Osteoblast (primary cell): Measurements from ENCODE around the gene RTL1. TPM values are rescaled to one million over a fixed set of nuclear protein-coding genes. Genes with fewer than 3 reads are reported as not detected.
A peak's percentile ranks its signal among the peaks of the same experiment; 100 is the strongest.

ENCODE experiments used
- DNase-seq: peaks from one replicate; pipeline ENCODE4 v3.0.0; 2011; ENCODE audit warnings: low spot score, mixed read lengths; ENCODE audit not compliant: insufficient read length; ENCODE audit errors: missing footprints
- H2AFZ ChIP-seq: 2 replicates; pipeline ENCODE4 v1.6.0; 2011; ENCODE audit warnings: mild to moderate bottlenecking, low read length
- H3K27ac ChIP-seq: 2 replicates; pipeline ENCODE4 v1.5.1; 2011; ENCODE audit warnings: mild to moderate bottlenecking, low read depth, low read length, moderate library complexity
- H3K27me3 ChIP-seq: 2 replicates; pipeline ENCODE4 v1.6.0; 2012; ENCODE audit warnings: mild to moderate bottlenecking, control low read depth, inconsistent platforms, low read length, moderate library complexity; ENCODE audit not compliant: insufficient read depth
- H3K36me3 ChIP-seq: 2 replicates; pipeline ENCODE4 v1.5.1; 2011; ENCODE audit warnings: mild to moderate bottlenecking, low read length, control low read depth, moderate library complexity; ENCODE audit not compliant: insufficient read depth
- H3K4me1 ChIP-seq: 2 replicates; pipeline ENCODE4 v1.5.1; 2011; ENCODE audit warnings: mild to moderate bottlenecking, low read length, control low read depth, moderate library complexity; ENCODE audit not compliant: insufficient read depth
- H3K4me2 ChIP-seq: 2 replicates; pipeline ENCODE4 v1.6.0; 2011; ENCODE audit warnings: mild to moderate bottlenecking, low read length; ENCODE audit not compliant: insufficient read depth
- H3K4me3 ChIP-seq: fragments of 200-600 bp; sonication (generic); 3 replicates; pipeline ENCODE4 v1.5.1; 2012; ENCODE audit warnings: mild to moderate bottlenecking, low read length, inconsistent platforms; ENCODE audit not compliant: insufficient read depth
- H3K79me2 ChIP-seq: 2 replicates; pipeline ENCODE4 v1.6.0; 2012; ENCODE audit warnings: mild to moderate bottlenecking, low read length, control low read depth, inconsistent platforms; ENCODE audit not compliant: insufficient read depth
- H3K9me3 ChIP-seq: 2 replicates; pipeline ENCODE4 v1.5.1; 2011; ENCODE audit warnings: low read depth, low read length, control low read depth
- H4K20me1 ChIP-seq: 2 replicates; pipeline ENCODE4 v1.6.0; 2012; ENCODE audit warnings: mild to moderate bottlenecking, low read length, control low read depth; ENCODE audit not compliant: insufficient read depth
- small RNA-seq: library from RNA; depleted of rRNA; stranded (forward); fragments of <200 nt; gene quantifications from one replicate; pipeline ENCODE3, GENCODE V24; 2012
- total RNA-seq: library from RNA; depleted of rRNA; stranded (reverse); fragments of >200 nt; gene quantifications from 2 replicates; pipeline ENCODE4 v1.2.3, GENCODE V29; 2012
- TF ChIP-seq, protein P1 (sequence below): IDR thresholded peaks from 2 replicates; pipeline ENCODE4 v1.5.1; 2011; ENCODE audit warnings: mild to moderate bottlenecking, low read depth, low read length, moderate library complexity; ENCODE audit errors: extremely low read depth

RTL1 gene
- total RNA-seq, 1 donor: not detected

DNA sequence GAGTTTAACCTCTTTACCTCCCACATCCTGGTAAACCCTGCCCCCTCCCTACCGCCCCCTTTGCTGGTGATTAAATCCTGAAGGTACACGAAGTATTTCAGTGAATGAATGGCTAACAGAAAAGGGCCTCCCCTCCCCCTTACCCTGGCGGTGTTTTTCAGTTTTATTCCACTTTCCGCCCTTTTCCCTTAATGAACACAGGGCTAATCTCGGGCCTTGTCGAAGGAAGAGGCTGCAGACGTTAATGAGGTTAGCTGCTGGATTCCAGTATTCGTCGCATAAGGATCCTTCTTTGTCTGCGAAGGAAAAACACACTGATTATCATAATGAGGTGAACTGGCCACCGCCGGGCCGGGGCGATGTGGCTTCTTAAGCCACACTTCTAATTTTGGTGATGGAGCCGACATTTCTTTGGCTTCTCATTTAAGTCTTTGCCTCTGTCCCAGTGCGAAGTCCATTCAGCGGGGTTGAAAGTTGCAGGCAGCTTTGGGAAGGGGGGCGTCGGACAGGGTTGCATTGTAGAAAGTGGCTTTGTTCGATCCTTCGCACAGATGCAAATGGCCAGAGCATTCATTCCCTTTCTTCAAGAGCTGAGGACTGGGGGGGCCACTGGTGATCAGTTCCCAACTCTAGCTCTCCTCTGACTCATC lies 71.1 kb downstream of the RTL1 start:
- Histone ChIP-seq H3K4me1 (peaks cover 11% of the 10 kb centered on the region), H3K27ac (no peak overlapping the region), H3K36me3 (peaks cover 84% of the 10 kb centered on the region), H3K9me3 (no peaks in the 10 kb centered on the region), H3K4me3 (no peak overlapping the region), H3K27me3 (no peaks in the 10 kb centered on the region), H3K4me2 (no peak overlapping the region), H3K79me2 (peaks cover 95% of the 10 kb centered on the region), H4K20me1 (peaks cover 32% of the 10 kb centered on the region), H2AFZ (no peak overlapping the region)
- TF ChIP-seq, protein P1, sequence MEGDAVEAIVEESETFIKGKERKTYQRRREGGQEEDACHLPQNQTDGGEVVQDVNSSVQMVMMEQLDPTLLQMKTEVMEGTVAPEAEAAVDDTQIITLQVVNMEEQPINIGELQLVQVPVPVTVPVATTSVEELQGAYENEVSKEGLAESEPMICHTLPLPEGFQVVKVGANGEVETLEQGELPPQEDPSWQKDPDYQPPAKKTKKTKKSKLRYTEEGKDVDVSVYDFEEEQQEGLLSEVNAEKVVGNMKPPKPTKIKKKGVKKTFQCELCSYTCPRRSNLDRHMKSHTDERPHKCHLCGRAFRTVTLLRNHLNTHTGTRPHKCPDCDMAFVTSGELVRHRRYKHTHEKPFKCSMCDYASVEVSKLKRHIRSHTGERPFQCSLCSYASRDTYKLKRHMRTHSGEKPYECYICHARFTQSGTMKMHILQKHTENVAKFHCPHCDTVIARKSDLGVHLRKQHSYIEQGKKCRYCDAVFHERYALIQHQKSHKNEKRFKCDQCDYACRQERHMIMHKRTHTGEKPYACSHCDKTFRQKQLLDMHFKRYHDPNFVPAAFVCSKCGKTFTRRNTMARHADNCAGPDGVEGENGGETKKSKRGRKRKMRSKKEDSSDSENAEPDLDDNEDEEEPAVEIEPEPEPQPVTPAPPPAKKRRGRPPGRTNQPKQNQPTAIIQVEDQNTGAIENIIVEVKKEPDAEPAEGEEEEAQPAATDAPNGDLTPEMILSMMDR: no peak
- peak; percentile 85 for DNase-seq

DNA sequence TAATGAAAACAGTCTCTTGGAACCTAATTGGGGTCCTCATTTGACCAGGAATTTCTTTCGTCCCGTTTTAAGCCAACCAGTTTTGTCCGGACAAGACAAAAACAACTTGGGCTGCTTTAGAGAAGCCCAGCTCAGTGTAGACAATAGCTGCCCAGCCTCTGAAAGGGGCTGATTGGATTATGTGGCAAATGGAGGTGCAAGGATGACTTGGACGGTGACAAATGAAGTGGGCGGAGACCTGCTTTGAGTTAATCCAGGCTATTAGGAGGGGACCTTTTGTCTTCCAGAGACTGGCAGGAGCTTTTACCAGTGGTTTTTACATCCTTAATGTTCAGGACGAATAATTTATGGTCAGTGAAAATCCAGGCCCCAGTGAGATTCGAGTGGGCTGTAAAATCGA lies 72.8 kb downstream of the RTL1 start:
- Histone ChIP-seq H3K4me3 (no peak overlapping the region), H3K27me3 (no peaks in the 10 kb centered on the region), H3K36me3 (peaks cover 67% of the 10 kb centered on the region), H3K79me2 (peaks cover 91% of the 10 kb centered on the region), H2AFZ (no peak overlapping the region), H3K27ac (peak overlapping the region; percentile 3), H3K9me3 (no peaks in the 10 kb centered on the region), H3K4me1 (peaks cover 11% of the 10 kb centered on the region), H3K4me2 (no peak overlapping the region), H4K20me1 (peaks cover 34% of the 10 kb centered on the region)
- DNase-seq: peak; percentile 76
- TF ChIP-seq, protein P1: no peak

Small RNA genes within 50 kb of the gene (small RNA-seq; reads per million reads assigned to genes)
- gene MIR127 (not detected), gene MIR136 (not detected), gene MIR337 (58.2 reads per million, percentile 96 among the genes with 10 or more reads in this experiment), gene MIR370 (114 reads per million, percentile 97 among the genes with 10 or more reads in this experiment), gene MIR431 (not detected), gene MIR432 (not detected), gene MIR433 (not detected), gene MIR493 (299 reads per million, percentile 98 among the genes with 10 or more reads in this experiment), gene RF02145 (not detected), gene SNORD112 (5.1 reads per million, percentile 87 among the genes with 10 or more reads in this experiment), gene SNORD113-1 (not detected), gene SNORD113-2 (not detected), gene SNORD113-3 (42.5 reads per million, percentile 96 among the genes with 10 or more reads in this experiment), gene SNORD113-4 (95.9 reads per million, percentile 97 among the genes with 10 or more reads in this experiment), gene SNORD113-5 (917 reads per million, percentile 99 among the genes with 10 or more reads in this experiment), gene SNORD113-6 (675 reads per million, percentile 99 among the genes with 10 or more reads in this experiment), gene SNORD113-7 (1,671 reads per million, percentile 99 among the genes with 10 or more reads in this experiment), gene SNORD113-8 (5,736 reads per million, percentile 100 among the genes with 10 or more reads in this experiment), gene SNORD113-9 (872 reads per million, percentile 99 among the genes with 10 or more reads in this experiment), gene SNORD114-1 (2,071 reads per million, percentile 99 among the genes with 10 or more reads in this experiment), gene SNORD114-2 (not detected), gene SNORD114-3 (55.6 reads per million, percentile 96 among the genes with 10 or more reads in this experiment)

Other genes starting within 250 kb of the RTL1 start
- gene DLK1, start 176.8 kb downstream of the RTL1 start, total RNA-seq: not detected in 2 replicates
- 200 and 269 TPM in 2 replicates for gene MEG3, start 77.6 kb downstream of the RTL1 start, total RNA-seq